HT-29 (cell line): ENCODE results near the gene SUN1. TPM values are rescaled to one million over a fixed set of nuclear protein-coding genes. Genes with fewer than 3 reads are reported as not detected.

Experiments used
- DNase-seq: peaks from one replicate; pipeline ENCODE4 v3.0.0-alpha.2; 2015; ENCODE audit warnings: low spot score
- total RNA-seq: library from RNA; depleted of rRNA; stranded (reverse); fragments of >200 nt; shearing (Covaris generic); gene quantifications from 2 replicates; pipeline ENCODE4 v1.2.3, GENCODE V29; 2014

Gene SUN1
- total RNA-seq, 1 experiment from 2014 or later: 200 TPM

GRCh38 chr7:805261-805660, 27.0 kb upstream of the SUN1 start:
- DNase-seq: peak; percentile 68

DNA sequence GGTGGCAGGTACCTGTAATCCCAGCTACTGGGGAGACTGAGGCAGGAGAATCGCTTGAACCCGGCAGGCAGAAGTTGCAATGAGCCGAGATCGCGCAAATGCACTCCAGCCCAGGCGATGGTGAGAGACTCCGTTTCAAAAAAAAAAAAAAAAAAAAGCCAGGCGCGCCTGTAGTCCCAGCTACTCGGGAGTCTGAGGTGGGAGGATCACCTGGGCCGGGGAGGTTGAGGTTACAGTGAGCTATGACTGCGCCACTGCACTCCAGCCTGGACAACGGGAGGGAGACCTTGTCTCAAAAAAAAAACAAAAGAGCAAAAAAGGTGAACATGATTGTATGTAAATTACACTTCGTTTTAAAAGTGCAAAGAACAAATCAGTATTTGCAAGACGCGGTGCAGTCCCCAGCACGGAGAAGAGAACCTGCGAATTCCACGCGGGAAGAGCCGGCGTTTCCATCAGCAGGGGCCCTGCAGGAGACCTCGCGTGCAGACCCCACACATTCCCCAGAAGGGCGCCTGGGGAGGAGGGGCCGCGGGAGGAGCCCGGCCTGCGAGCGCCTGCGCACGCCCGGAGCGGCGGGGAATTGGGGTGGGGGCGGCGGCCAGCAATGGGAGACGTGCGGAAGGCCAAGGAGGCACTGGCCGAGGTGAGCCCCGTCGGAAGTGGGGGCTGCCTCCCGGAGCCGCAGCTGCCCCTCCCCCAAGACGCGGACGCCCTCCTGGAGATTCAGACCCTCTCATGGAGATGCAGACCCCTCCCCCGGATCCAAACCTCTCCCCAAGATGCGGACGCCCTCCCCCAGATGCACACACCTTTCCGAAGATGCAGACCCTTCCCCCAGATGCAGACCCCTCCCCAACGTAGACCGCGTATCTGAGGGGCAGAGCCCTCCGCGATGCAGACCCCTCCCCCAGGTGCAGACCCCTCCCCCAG, 16.7 kb upstream of the SUN1 start:
- peak; percentile 16 for DNase-seq

DNA sequence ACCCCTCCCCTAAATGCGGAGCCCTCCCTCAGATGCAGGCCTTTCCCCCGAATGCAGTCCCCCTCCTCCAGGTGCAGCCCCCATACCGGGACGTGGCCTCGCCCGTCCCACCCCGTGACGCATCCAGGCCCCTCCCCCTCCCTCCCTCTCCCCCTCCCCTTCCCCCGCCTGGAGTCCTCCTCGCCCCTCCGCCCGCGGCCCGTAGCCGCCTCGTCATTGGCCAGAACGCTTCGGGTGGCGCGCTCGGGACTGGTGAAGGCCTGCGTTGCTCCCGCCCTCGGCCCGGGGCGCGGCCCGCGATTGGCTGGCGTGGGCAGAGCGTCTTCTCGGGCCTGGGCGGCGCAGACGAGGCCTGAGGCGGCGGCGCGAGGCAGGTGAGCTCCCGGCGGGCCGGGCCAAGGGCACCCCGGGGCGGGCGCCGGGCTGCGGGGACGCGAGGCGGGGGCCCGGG, 16.0 kb upstream of the SUN1 start:
- DNase-seq: peak; percentile 99

GRCh38 chr7:816751-817671, 15.3 kb upstream of the SUN1 start:
- DNase-seq: peak; percentile 65

DNA sequence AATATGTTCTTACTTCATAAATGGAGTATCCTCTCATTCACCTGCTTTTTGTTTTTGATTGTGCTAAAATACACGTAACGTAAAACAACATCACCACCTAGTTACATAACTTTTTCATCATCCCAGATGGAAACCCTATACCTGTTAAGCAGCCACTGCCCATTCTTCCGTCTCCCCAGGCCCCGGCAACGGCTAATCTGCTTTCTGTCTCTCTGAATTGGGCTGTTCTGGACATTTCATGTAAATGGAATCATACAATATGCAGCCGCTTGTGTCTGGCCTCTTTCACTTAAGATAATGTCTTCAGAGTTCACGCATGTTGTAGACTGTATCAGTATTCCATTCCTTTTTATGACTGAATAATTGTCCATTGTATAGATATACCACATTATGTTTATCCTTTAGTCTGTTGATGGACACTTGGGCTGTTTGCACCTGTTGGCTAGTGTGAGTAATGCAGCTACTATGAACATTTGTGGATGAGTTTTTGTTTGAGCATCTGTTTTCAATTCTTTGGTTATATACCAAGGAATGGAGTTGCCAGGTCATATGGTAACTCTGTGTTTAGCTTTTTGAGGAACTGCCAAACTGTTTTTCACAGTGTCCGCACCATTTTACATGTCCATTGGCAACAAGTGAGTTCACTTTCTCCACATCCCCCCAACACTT, 14.1 kb upstream of the SUN1 start:
- DNase-seq: peak; percentile 60

- no peak for DNase-seq
These were observed 11.9 kb upstream of the SUN1 start for GRCh38 chr7:820341-820740.

GRCh38 chr7:821688-822087, 10.6 kb upstream of the SUN1 start:
- no peak for DNase-seq

- no peak for DNase-seq
These were observed 9.5 kb upstream of the SUN1 start for GRCh38 chr7:822692-823276.

DNA sequence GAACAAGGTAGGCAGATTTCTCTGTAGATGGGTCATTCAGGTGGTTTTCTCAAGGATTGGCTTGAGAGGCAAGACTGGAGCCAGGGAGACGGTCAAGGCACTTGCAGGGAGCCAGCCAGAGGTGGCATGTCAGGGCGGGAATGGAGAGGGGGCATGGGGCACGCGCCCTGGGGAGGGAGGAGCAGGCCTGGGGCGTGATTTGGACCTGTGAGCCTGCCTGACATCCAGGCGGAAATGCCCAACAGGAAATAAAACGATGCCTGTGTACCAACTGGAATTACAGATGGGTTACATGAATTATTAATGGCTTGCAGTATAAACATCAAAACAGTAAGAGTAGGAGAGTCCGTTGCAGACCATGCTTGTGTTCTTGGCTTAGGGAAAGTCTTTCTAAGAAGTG, 8.6 kb upstream of the SUN1 start:
- DNase-seq: peak; percentile 64

DNA sequence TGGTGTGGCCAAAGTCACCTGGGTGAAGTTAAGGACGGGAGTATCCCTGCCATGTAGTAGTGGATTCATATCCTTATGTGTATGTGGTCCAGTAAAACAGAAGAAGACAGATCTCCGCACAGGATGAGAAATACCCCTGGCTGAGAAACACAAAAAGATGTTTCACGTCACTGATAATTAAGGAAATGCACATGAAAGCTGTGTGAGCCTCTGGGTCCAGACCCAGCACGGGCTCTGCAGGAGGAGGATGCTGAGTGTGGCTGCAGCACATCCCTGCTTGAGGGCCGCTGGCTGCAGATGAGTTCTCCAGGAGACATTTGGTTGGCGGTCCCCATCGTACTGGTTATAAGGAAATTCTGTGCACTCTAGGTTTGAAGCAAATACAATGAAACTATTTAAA, 8.2 kb upstream of the SUN1 start:
- no peak for DNase-seq

DNA sequence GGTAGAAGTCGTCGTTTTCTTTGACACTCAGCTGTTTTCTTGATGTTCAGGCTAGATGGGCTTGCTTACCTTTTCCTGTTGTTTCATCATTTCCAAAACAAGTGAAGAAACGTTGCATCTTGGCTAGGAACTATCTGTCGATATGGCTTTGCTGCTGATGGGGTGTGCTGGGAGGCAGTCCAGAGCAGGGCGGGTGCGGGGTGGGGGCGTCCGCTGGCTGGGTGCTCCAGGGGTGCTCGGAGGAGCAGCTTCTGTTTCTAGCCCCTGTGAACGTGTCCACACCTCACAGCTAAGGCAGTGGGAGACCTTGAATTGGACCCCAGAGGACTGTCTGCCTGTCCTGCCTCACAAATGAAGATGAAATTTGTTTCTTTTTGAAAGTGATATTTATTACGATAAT, 7.6 kb upstream of the SUN1 start:
- DNase-seq: no peak

GRCh38 chr7:825386-825785, 6.9 kb upstream of the SUN1 start:
- DNase-seq: no peak

DNA sequence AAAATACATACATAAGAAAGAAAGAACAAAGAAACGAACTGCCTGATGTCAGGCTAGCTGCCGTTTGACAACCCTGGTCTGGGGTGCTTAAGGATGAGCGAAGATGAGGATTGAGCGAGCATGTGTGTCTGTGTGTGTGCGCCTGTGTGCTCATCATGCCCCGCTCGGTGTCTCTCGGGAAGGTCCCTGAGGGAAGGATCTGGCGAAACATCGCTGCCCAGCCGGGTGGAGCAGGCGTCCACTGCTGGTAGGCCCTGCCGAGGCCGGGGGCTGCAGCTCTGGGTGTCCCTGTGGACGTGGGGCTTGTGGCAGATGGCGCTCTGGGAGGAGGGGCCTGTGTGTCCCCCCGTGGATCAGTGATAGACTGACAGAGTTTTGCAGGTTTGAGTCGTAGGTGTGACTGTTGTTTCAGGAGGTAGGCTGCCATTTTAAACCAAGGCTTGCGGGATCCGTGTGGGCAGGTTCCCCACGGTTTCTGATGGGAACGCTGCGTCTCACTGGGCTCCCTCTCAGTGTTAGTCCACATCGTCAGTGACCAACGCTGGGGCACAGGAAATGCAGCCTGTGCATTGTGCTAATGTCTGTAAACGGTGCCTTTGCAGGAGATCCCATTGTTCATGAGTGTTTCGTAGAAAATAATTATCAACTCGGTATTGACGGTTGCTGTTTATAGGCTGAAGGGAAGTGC, 5.9 kb upstream of the SUN1 start:
- no peak for DNase-seq

DNA sequence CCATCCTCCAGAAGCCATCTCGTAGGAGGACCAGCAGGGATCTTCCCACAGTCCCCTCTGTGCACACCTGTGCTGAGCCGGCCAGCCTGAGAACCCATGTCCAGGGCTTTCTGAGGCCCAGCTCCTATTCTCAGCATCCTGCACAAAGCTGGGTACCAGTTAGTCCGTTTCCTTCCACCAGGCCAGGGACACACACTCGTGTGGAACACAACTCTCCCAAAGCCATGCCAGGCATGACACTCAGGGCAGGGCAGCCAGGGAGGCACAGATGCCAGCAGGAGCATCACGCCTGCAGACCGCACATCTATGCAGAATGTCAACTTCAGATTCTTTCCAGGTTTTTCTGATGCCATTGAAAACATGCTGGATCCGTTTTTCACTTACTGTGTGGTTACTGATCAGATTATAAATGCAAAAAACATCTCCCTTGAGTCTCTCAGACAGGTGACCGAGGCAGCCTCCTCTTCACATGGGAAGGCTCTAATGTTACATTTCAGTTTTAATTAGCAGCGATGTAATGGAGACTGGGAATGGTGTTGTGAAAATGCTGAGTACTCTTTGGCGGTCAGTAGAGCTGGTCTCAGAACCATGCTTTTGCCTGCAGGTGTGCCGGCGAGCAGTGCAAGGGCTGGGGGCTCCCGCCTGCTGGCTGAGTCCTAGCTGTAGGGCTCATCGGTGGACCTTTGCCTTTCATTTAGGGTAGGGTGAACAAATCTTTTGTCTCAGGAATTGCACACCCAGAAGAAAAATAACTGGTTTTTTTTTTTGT, 3.3 kb upstream of the SUN1 start:
- no peak for DNase-seq

DNA sequence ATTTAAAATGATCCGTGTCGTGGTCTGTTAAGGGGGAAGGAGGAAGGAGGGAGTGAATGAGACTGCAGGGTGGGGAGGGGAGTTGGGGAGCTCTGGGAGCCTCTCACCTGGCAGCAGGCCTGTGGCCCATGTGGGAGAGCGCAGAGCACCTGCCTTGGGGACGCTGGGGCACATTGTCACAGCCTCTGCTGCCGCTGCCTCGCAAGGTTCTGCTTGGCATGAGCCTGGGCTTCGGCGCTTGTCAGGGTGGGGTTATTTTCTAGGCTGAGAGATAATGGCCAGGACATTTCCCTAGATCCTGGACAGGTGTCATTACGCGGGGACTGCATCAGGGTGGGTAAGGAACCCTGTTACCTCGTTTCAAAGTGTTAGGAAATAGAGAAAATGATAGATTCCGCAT, 2.2 kb upstream of the SUN1 start:
- DNase-seq: no peak

DNA sequence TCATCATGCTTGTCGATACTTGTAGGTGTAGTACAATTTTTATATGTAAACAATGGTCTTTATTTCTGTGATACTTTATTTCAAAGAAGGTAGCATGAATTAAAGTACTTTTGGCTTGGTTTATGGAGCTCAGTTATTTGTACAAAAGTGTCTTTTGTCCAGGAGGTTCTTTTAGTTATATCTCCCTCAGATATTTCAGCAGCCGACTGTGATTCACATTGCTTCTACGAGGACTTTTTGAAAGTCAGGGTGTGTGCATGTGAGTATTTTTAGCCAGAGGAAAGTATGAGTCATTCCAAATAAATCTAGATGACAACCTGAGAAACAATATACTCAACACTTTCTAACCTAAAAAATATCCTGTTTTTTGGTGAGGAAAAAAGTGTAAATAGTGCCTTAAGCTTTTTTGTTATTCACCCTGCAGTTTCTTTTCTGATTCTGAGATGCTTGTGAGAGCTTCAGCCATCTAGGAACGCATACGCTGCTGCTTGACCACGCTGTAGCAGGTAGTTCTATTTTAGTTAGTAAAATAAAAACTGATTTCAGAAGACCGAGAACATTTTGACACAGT, 595 bp upstream of the SUN1 start:
- peak; percentile 89 for DNase-seq

DNA sequence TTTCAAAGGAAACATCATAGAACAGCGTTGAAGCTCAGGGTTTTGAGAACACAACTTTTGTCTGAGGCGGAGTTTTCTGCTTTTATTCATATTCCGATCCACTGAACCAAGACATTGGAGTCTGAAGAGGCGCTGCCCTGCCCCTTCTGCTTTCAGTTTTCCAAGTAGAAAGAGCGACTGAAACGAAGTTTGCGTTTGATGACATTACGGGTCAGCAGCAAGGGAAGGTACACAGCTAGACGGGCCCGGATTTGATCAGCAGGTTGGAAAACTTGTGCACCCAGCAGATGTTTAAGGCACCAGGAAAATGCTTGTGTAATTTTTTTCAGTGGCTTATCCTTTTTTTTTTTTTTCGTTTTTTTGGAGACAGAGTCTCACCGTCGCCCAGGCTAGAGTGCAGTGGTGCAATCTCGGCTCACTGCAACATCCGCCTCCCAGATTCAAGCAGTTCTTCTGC, 720 bp downstream of the SUN1 start:
- DNase-seq: no peak

DNA sequence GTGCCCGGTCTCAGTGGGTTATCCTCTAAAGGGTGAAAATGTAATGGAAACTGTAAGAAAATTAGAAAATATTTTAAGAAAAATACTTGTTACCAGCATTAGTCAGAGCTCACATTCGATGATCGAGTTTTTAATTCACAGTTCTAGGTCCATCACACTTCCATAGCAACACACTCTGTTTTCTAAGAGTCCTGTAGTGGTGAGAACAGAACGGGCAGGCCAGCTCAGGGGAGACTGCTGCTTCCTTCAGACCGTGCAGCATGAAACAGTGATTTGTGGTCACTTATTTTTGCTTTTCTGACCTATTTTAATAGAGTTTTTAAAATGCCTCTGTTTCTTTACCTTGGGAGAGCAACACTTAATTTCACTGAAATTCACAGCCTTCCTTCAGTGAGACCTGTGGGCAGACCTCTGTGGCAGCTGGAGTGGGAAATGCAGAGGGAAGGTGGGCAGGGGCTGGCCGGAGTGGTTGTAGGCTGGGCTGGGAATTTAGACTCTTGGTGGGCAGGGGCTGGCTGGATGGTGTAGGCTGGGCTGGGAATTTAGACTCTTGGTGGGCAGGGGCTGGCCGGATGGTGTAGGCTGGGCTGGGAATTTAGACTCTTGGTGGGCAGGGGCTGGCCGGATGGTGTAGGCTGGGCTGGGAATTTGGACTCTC, 1.5 kb downstream of the SUN1 start:
- DNase-seq: no peak

- no peak for DNase-seq
These were observed 2.0 kb downstream of the SUN1 start for GRCh38 chr7:834277-834676.
